GM10248 (cell line): ENCODE measurements around the gene NTRK3.

ENCODE experiments used
- CTCF ChIA-PET: fragments of 300-600 bp; sonication (Branson Sonifier 250); formaldehyde crosslinking; extraction: SDS; loops from one replicate; lab custom pipeline; 2021; ENCODE audit warnings: antibody characterized with exemption; lab: Yijun Ruan, JAX
- POLR2A ChIA-PET: fragments of 350-650 bp; sonication (Branson Sonifier 250); formaldehyde crosslinking; extraction: SDS; loops from one replicate; lab custom pipeline; 2020; ENCODE audit warnings: antibody characterized with exemption; lab: Yijun Ruan, JAX
- DNase-seq: peaks from one replicate; pipeline ENCODE4 v3.0.0; 2012; ENCODE audit errors: extremely low spot score
- CTCF ChIP-seq: IDR thresholded peaks from 2 replicates; pipeline ENCODE4 v1.5.1; 2012; ENCODE audit warnings: mild to moderate bottlenecking, low read depth; ENCODE audit errors: extremely low read depth, missing control alignments, control extremely low read depth

The NTRK3 gene

GRCh38 chr15:88246081-88246480 lies 10.5 kb downstream of the NTRK3 start:
- ChIA-PET POLR2A (no interaction called here), CTCF (interaction anchor here (0.7 to 9.2 kb wide), 19 partner anchors 10 to 1622 kb away, joined by 3 to 98 read pairs (median 4); partner anchors contain the start of gene NTRK3)
- no peak for DNase-seq
- TF ChIP-seq CTCF = no peak

- CTCF ChIA-PET = interaction anchor here (0.8 to 9.2 kb wide), 17 partner anchors 8 to 206 kb away, joined by 3 to 98 read pairs (median 4); partner anchors contain the start of gene NTRK3
- peak; percentile 52 for TF ChIP-seq CTCF
- POLR2A ChIA-PET = no interaction called here
- peak; percentile 45 for DNase-seq
These were observed 12.4 kb downstream of the NTRK3 start for GRCh38 chr15:88243895-88244787.

GRCh38 chr15:88242586-88243555 lies 13.7 kb downstream of the NTRK3 start:
- POLR2A ChIA-PET = no interaction called here
- CTCF ChIA-PET = interaction anchor here (1.1 to 9.2 kb wide), 6 partner anchors 9 to 208 kb away, joined by 3 to 98 read pairs (median 7); no protein-coding TSS in a partner anchor
- DNase-seq = no peak
- TF ChIP-seq CTCF = no peak

GRCh38 chr15:88241461-88241860 lies 15.1 kb downstream of the NTRK3 start:
- ChIA-PET POLR2A (no interaction called here), CTCF (interaction anchor here (1.1 to 2.7 kb wide), 2 partner anchors 11 to 20 kb away, joined by 3 to 8 read pairs; no protein-coding TSS in a partner anchor)
- TF ChIP-seq CTCF = no peak
- no peak for DNase-seq

- ChIA-PET CTCF (interaction anchor here (1.1 to 2.7 kb wide), 2 partner anchors 10 to 19 kb away, joined by 3 to 8 read pairs; no protein-coding TSS in a partner anchor), POLR2A (no interaction called here)
- DNase-seq = no peak
- TF ChIP-seq CTCF = no peak
These were observed 15.5 kb downstream of the NTRK3 start for GRCh38 chr15:88241060-88241459.

GRCh38 chr15:88239594-88239993 lies 16.9 kb downstream of the NTRK3 start:
- no peak for DNase-seq
- no peak for TF ChIP-seq CTCF
- ChIA-PET POLR2A (no interaction called here), CTCF (interaction anchor here (1.2 to 1.9 kb wide), 2 partner anchors 11 to 35 kb away, joined by 3 to 4 read pairs; no protein-coding TSS in a partner anchor)
